RPMI8226 (cell line): ENCODE results near the gene CHD6.

Experiments used
- DNase-seq: peaks from one replicate; pipeline ENCODE4 v3.0.0-alpha.2; 2015

CHD6 gene

DNA sequence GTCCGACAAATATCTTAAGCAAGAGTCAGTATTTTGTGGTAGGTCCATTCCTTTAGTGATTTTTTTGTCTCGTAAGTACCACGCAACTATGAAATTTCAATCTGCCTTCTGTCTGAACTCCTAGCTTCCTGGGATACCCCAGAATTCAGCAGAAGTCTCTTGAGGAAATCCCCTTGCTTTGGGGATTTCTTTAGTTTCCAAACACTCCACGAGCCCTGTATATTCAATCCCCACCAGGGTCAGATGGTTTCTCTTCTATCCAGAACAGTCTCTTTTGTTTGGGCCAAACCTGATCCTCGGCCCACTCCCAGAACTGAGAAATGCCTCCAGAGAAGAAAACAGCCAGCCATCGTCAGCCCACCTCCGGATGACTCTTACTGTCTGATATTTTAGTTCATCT, 113.0 kb downstream of the CHD6 start:
- DNase-seq, result no peak

DNA sequence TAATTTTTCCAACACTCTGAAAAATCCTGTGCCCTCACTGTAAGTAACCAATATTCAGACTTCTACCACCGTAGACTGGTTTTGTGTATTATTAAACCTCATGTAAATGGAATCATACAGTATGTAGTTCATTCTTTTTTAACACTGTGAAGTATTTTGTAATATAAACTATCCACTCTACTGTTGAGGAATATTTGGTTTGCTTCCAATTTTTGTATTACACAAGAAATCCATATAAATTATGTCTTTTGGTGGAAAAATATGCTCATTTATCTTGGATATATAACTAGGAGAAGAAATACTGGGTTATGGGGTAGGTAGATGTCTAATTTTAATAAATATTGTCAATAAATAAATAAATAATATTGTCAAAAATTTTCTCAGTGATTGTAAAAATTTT, 116.8 kb downstream of the CHD6 start:
- no peak for DNase-seq

DNA sequence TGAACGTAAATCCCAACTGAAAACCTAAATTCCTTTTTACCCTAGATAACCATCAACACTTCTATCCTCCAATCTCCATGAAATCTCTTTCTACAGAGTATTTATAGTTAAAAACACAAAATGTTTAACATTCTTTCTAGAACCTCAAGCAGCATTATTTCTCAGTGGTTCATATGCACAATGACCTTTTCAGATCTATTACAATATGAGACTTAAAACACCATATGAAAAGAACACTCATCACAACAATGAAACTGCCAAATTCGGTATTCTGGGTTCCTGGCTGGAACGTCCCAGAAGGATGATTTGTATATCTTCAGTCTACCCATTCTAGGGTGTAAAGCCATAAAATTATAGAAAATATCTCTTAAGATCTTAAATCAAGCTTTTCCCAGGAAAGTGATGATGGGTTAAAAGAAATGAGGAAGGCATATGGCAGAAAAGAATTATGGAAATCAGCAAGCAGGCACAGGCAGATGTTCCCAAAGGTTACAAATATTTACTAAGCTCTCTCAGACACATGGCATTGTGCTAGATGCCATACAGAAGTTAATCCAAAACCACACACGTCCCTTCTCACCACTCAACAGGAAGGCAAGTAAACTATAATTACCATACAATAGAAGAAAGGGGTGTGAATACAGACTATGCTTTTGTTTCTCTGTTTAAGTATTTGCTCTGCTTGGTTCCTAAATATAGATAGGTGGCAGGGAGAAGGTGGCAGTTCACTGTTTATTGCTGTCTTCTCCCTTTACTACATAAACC, 118.0 kb downstream of the CHD6 start:
- DNase-seq, result no peak

DNA sequence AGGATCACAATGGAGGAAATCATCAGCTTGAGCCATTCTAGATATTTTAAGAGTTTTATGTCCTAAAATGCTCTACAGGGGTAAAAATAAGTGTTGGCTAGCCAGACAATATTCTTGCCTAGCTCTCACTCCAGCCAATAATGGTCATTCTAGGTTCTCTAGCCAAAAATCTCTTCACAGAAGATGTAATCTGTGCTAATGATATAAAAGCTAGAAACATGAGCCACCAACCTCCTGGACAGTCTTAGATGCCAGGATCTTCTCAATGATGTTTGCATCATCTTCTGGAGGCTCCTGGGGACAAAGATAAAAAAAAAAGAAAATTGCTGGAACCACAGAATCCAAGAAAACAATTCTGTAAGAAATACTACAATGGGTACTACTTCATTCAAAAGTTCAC, 119.1 kb downstream of the CHD6 start:
- no peak for DNase-seq

DNA sequence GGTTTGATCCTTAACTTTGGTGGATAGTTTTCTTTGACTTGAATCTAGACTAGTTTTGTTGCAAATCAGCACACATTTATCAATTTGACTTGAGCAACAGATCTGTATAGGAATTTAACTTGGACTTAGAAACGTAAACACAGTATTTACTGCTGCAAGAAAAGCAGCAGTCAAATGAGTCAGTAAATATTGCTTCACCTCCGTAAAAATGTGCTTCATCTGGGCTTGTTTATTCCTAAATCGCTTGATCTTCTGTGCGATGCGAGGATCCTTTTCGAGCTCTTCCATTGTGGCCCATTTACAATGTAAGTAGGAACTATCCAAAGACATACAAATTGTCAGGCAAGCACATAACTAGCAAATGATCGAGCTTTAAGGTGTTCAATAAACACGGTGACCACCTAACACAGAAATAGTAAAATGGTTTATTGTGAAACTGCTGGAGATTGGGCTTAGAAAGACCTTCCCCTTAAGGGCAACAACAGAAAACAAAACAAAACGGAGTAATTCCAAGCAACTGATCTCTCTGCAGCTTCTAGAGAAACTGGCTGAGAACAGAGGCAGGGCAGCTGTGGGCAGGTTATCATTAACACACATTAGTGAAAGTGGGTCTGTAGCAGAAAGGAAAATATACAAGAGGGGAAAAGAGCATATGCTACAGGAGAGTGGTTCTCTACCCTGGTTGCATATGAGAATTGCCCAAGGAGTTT, 120.8 kb downstream of the CHD6 start:
- no peak for DNase-seq

DNA sequence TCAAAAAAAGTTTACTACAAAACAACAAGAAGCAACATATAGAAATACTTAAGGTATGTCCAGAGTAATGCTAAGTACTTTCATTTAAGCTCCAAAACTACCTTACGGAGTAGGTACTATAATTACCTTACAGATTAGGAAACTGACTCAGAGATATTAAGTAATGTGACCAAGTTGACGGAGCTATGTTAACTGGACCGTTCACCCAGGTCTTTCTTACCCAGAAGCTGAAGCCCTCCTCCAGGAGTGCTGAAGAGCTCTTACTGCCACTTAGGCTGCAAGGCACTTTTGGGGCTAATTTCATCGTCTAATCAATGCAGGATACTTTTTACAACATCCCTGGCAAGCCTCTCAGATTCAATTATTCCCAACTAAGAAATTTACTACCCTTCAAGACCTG, 123.7 kb downstream of the CHD6 start:
- DNase-seq, result no peak

DNA sequence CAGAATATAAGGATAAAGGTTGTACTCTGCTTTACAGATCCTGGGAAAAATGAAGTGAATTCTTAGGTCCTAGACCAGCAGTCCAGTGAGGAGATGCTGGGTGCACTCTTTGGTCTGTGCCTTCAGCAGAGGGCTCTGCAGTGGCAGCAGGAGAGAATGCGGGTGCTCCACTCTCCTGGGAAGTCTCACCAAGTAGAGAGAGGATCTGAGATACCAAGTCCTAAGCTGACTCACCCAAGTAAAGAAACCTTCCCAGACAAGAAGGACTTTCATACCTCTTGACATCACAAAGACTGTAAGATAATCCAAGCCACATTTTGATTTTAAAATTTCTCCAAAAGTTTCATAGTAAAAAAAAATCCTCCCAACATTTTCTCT, 134.6 kb downstream of the CHD6 start:
- no peak for DNase-seq

DNA sequence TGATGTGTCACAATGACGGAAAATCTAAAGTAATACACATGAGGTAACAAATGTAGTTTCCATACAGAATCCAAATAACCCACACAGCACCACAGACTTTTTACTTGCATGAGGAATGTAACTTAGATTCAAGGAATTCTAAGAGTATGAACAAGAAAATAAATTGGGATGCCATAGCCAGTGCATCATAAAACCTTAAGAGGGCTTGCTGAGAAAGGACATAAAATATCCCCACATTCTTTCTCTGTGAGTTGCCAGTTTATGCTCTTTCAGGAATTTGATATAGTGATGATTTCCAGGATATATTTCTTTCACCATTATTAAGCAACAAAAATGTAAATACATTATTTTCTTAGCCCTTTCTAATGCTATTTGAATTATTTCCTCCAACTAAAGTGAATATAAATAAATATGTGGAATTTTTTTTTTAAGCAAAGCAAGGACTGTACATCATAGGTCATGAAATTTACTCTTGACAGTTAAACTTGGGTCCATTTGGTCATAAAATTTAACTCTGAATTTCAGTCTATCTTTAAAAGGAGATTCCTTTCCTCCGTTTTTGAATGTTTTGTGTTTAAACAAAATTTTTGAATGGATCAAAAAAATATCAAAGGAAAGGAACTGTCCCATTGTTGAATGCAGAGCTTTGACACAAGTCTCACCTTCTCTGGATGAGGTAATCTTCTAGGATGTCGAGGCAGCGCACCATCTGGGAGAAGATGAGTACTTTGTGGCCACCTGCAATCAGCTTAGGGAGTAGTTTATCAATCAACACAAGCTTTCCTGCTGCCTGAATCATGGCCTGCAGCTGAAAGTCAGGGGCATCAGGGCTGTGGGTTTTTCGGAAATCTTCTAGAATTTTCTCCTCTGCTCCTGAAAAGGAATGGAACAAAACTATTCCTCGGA, 135.3 kb downstream of the CHD6 start:
- DNase-seq, result no peak

DNA sequence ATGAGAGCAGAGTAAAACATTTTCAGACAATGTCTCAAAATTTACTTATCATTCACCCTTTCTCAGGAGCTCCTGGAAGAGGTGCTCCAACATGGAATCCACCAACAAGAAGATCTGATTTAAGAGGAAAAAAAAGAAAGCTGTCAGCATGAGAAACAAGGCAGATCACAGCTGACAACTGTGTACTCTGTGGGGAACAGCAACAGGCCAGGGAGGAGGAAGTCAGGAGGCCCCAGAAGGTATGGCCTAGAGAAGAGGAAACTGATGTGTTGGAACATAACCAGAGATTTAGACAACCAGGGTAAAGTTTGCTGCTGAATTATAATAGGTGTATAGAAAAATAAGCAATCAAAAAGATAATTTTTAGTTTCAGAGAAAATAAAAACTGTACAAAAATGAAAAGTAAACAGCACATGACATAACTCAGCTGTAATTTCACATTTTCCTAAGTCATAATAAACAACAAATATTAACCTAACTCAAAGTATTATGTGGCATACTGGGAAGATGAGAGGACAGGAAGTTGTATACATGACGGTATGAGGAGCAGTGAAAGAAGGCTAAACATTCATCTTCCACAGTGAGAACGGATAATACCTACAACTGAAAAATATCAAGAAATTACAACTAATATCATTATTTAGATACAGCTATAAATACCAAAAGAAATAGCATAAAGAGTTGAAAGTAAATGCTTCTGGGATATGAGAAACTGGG, 138.0 kb downstream of the CHD6 start:
- no peak for DNase-seq

DNA sequence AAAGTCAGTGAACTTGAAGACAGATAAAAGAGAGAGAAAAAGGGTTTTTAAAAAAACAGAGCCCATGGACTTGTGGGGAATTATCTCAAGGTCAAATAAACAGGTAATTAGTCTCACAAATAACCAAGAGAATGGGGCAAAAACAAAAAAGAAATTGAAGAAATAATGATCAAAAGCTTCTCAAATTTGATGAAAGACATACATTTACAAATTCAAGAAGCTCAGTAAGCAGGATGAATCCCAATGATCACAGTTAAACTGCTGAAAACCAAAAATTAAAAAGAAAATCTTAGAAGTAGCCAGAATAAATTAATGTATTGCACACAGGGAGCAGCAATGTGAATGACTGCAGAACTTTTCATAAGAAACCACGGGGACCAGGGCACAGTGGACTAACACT, 139.1 kb downstream of the CHD6 start:
- no peak for DNase-seq

DNA sequence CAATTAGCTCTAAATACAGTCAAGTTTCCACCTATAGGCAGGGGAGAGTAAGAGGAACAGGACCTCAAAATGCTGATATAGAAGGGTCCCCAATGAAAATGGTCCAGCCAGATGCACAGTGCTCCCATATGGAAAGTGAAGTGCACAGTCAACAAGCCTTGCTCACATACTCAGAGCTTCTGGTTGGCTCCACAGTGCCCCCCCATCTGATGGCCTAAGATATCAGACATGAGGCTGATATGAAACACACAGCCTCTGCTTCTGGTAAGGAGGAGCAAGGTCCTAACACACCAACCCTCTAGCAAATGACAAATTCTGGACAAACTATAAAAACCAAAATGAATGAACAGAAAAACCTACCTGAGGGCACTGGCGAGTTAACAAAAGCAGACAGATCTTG, 140.2 kb downstream of the CHD6 start:
- no peak for DNase-seq

DNA sequence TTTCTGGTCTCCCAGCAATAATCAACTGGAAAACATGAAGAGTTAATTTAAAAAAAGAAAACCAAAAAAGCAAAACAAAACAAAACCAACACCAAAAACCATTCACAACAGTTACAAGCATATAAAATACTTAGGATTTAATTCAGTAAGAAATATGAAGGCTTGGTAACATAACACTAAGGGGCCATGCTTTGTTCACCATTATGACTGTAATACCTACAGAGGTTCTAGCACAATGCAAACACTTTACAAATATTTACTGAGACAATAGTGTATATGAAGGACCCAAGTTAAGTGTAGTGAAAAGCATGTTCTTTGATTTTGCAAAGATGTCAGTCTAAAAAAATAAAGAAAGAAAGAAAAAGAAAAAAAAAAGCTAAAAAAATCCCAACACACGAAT, 141.7 kb downstream of the CHD6 start:
- DNase-seq, result no peak

DNA sequence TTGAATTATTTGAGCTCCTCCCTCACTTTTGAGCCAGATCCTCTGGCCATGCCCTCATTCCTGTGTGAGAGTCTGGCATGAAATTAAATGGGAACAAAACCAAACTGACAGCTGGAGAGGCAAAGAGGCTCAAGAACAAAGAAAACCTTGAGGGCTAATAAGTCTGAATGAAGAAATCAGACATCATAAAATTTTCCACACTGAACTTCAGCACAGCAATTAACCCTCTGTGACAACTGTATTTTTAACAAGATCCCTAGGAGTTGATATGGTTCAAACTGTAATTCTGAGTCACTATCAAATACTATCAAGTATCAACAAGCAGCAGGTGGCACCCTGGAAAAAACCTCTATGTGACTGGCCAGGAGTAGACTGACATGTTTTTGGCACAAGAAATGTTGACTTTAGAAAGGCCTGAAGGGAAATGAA, 142.2 kb downstream of the CHD6 start:
- no peak for DNase-seq

DNA sequence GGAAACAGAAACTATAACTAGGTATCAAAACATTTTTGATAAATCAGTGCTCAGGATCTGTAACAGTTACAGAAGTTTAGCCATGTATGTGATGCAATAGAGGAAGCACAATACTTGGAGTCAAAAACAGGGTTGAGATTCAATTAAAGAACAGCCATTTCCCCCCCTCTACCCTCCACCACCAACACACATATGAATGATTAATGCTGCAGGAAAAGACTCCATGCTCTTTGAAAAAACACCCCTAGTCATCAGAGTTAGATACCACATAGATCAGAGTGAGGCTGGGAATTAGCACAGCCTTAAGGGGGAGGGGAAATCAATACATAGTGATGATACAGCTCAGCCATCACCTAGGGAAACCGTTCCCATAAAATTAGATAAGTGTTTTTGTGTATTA, 142.7 kb downstream of the CHD6 start:
- DNase-seq, result no peak

DNA sequence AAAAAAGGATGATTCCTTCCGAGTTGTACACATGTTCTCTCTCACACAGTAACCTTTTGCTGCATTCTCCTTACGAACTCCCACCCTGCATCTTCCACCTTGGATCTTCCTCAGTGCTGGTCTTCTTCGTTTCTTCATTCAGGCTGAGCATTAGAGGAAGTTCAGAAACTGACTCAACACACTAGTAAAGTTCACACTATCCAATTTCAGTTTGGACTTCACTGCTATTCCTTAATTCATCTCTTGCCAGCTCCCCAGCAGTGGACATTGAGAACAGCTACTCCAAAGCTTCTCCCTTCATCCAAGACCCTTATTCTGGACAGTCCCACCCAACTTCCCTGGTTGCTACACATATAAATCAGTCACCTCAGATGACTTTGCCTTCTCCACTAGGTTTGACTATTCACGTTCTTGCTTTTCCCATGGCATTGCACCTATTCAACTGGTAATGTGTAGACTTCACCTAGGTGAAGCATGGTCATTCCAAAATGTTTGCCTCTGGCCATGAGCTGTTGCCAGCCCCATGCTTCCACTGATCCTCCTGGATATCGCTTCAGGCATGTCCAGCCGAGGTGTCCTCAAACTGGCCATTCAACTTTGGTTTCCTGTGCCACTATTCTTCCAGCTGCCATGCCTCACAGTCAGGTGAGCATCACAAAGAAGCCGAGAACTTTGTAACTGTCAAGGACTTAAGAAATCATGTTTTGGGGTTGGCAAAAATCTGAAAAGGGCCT, 147.6 kb downstream of the CHD6 start:
- DNase-seq, result no peak

DNA sequence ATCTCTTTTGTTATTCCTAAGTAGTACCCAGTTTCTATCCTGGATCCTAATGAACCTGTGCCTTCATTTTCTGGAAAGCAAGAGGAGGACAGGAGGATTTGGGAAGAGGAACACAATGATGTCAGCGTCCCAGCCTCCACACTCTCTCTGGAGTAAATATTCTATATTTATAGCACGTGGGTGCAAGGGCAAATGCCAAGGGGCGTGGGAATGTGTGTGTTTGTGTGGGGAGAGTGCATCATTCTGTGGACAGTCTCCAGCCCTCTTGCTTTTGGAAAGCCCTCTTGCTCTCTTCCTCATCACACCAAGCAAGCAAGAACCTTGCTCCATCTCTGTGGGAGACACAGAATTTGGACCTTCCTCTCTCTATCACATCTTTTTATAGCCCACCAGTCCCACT, 148.3 kb downstream of the CHD6 start:
- no peak for DNase-seq

DNA sequence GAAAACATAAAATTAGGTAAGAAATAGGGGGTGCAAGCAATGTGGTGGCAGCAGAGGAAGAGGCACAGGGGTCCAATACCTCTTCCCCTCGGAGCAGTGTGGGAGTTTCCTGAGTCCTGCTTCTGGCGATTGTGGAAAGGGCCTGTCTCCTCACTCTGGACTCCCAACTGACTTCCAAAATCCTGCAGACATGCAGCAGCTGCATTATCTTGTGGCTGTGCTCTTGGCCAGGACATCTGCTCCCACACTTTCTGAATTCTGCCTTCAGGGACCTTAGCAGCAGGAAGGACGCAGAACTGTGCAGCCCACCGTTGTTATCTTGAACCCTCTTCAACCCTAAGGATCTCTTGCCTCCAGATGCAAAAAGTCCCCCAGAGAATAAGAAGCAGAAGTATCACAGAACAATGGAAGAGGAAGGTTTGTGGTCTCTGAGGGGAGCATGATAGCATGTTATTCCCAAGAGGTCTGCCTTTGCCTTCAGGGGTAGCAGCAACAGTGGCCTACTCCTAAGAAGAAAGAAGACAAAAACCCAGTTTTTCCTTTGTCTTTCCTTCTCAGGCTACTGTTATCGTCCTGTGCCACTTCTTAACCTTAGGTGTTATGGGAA, 149.1 kb downstream of the CHD6 start:
- no peak for DNase-seq

DNA sequence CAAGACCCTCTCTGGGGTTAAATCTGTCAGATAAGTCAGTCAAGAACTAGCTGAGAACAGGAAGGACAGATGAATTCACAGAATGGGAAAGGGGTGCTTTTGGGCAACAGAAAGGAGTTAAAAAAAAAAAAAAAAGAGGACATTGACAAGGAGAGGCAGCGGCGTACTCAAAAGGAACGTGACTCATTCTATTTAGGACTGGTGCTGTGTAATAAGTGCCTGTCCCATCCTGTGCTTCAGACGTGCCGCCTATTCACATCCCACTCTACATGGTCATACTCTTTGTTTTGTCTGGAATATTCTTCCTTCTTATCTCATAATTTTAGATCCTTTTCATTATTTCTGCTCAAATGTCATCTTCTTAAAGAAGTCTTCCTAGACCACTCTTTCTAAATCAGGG, 150.5 kb downstream of the CHD6 start:
- DNase-seq, result no peak

DNA sequence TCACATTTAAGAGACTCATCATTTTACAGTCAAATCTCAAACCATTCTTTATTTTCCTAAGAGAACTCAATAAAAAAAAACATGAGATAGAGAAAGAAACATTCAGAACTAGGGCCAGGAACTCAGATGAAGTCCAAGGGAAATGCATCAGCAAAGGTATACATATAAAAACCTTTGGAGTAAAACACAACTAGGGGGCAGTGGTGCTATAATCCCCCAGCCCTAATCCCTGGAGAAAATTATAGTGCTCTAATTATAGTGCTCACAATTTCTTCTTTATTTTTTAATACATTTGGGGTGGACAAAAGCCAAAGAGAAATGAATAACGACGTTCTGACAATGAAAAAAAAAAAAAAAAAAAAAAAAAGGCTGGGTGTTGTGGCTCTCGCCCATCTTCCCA, 151.0 kb downstream of the CHD6 start:
- no peak for DNase-seq

DNA sequence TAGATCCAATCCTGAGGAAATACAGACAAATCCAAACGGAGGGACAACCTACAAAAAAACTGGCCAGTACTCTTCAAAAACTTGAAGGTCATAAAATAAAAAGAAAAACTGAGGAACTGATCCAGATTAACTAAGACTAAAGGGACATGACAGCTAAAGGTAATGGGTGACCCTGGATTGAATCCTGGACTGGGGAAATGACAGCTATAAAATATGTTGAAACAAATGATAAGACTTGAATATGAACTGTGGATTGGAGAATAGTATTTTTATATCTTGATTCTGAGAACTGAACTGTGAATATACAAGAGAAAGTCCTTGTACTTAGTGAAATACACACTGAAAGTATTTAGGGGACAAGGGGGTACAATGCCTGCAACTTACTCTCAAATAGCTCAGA, 154.6 kb downstream of the CHD6 start:
- no peak for DNase-seq

DNA sequence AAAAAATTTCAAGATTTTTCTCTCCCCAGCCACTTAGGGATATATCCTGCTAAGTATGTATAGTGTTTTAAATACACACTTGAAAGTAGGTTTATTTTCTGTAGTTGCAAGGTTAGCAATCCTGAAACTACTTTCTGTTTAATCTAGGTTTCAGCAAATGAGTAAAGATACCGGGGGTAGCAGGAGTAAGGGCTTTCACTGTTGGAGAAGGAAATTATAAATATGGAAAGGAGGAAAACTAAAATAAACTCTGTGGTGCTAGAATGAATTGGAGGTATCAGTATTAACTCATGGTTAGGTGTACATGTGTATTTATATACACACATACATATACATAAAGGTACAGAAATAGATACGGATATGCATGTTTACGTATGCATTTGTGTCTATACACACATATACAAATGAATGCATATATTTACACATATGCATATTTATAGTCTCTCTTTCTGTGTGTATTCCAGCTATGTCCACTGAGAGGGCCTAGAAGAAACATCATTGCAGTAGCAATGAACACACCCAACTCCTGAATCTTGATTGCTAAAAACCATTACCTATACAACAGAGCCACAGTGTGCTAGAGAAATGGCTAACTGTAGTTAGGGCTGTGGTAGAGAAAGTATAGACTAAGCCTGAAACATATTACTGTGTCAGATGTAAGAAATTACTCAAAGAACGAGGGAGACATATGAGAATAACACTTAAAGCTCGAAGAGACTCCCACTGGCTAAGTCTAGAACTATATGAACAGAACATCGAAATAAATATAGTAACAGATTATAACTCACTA, 155.6 kb downstream of the CHD6 start:
- DNase-seq, result no peak
